SK-N-SH treated with all-trans-retinoic acid at 6 μM for 48 hours (cell line): ENCODE measurements around the gene CASP10.

Experiments
- ARNTL ChIP-seq: fragments of 450-650 bp; formaldehyde crosslinking; IDR thresholded peaks from 2 replicates; pipeline ENCODE4 v1.5.0; 2020; ENCODE audit warnings: low read depth, mild to moderate bottlenecking, moderate library complexity, borderline replicate concordance
- CSDC2 ChIP-seq: fragments of 250-450 bp; sonication (Bioruptor Pico); IDR thresholded peaks from 2 replicates; pipeline ENCODE4 v1.5.0; 2020; ENCODE audit warnings: mild to moderate bottlenecking, moderate library complexity
- ISL1 ChIP-seq: fragments of 250-450 bp; sonication (Bioruptor Pico); IDR thresholded peaks from 2 replicates; pipeline ENCODE4 v2.1.2; 2022; ENCODE audit warnings: mild to moderate bottlenecking, moderate library complexity
- OSR1 ChIP-seq: fragments of 250-450 bp; sonication (Bioruptor Pico); IDR thresholded peaks from 2 replicates; pipeline ENCODE4 v1.8.0; 2022; ENCODE audit warnings: moderate library complexity, mild to moderate bottlenecking, inconsistent platforms
- PPARA ChIP-seq: fragments of 250-450 bp; sonication (Bioruptor Pico); IDR thresholded peaks from 2 replicates; pipeline ENCODE4 v1.5.0; 2020; ENCODE audit warnings: mild to moderate bottlenecking, borderline replicate concordance
- RARB ChIP-seq: fragments of 250-450 bp; sonication (Bioruptor Pico); IDR thresholded peaks from 2 replicates; pipeline ENCODE4 v1.8.0; 2021; ENCODE audit warnings: mild to moderate bottlenecking, moderate library complexity
- SNAI2 ChIP-seq: fragments of 250-450 bp; sonication (Bioruptor Pico); IDR thresholded peaks from 2 replicates; pipeline ENCODE4 v1.5.0; 2020; ENCODE audit warnings: mild to moderate bottlenecking, moderate library complexity
- ZC3H10 ChIP-seq: fragments of 250-450 bp; sonication (Bioruptor Pico); IDR thresholded peaks from 2 replicates; pipeline ENCODE4 v1.5.1; 2021; ENCODE audit warnings: mild to moderate bottlenecking, moderate library complexity
- ZNF70 ChIP-seq: fragments of 450-650 bp; formaldehyde crosslinking; IDR thresholded peaks from 2 replicates; pipeline ENCODE4 v1.5.0; 2020; ENCODE audit warnings: mild to moderate bottlenecking, moderate library complexity
- TF ChIP-seq, protein P1 (sequence below): fragments of 250-450 bp; sonication (Bioruptor Pico); IDR thresholded peaks from 2 replicates; pipeline ENCODE4 v1.8.0; 2021; ENCODE audit warnings: low read depth, mild to moderate bottlenecking, moderate library complexity, borderline replicate concordance
- TF ChIP-seq, protein P2 (sequence below): fragments of 250-450 bp; sonication (Bioruptor Pico); IDR thresholded peaks from 2 replicates; pipeline ENCODE4 v1.8.0; 2020; ENCODE audit warnings: mild to moderate bottlenecking, moderate library complexity, borderline replicate concordance
- TF ChIP-seq, protein P3 (sequence below): fragments of 250-450 bp; sonication (Bioruptor Pico); IDR thresholded peaks from 2 replicates; pipeline ENCODE4 v1.5.1; 2020; ENCODE audit warnings: low read depth, mild to moderate bottlenecking, moderate library complexity
- TF ChIP-seq, protein P4 (sequence below): fragments of 250-450 bp; sonication (Bioruptor Pico); IDR thresholded peaks from 2 replicates; pipeline ENCODE4 v1.5.1; 2021; ENCODE audit warnings: mild to moderate bottlenecking, moderate library complexity

DNA sequence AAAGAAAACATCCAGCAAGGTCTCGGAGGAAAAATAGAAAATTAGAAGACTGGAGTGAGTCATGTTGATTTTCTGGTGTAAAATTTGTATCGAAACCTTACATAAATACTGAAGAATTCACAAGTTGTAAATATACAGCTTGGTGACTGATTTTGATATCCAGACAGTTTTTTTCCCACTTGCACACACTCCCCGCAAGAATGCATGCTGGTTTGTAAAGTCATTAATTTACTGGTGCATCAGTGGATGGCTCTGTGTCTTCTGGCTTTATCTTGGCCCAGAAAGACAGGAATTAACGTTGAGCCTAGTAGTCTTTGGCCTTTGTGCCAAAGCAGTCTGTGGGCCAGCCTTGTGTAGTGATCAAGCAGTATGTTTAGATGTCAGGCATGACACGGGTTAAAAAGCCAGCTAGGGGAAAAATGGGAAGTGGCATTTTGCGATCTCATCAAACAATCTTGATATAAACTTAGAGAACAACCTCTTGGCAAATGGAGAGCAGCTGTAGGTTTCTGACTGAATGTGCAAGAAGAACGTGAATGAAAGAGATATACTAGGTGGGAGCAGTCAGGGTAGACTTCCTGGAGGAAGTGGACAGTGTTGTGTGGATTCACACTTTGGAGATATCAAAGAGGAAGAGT lies 54.7 kb downstream of the CASP10 start:
- TF ChIP-seq SNAI2 (CRISPR knock-in tag), result no peak
- no peak for TF ChIP-seq OSR1 (CRISPR knock-in tag)
- TF ChIP-seq ARNTL, result no peak
- TF ChIP-seq, protein P1, sequence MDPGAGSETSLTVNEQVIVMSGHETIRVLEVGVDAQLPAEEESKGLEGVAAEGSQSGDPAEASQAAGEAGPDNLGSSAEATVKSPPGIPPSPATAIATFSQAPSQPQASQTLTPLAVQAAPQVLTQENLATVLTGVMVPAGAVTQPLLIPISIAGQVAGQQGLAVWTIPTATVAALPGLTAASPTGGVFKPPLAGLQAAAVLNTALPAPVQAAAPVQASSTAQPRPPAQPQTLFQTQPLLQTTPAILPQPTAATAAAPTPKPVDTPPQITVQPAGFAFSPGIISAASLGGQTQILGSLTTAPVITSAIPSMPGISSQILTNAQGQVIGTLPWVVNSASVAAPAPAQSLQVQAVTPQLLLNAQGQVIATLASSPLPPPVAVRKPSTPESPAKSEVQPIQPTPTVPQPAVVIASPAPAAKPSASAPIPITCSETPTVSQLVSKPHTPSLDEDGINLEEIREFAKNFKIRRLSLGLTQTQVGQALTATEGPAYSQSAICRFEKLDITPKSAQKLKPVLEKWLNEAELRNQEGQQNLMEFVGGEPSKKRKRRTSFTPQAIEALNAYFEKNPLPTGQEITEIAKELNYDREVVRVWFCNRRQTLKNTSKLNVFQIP (CRISPR knock-in tag), result no peak
- TF ChIP-seq ZC3H10 (CRISPR knock-in tag), result no peak
- TF ChIP-seq, protein P2, sequence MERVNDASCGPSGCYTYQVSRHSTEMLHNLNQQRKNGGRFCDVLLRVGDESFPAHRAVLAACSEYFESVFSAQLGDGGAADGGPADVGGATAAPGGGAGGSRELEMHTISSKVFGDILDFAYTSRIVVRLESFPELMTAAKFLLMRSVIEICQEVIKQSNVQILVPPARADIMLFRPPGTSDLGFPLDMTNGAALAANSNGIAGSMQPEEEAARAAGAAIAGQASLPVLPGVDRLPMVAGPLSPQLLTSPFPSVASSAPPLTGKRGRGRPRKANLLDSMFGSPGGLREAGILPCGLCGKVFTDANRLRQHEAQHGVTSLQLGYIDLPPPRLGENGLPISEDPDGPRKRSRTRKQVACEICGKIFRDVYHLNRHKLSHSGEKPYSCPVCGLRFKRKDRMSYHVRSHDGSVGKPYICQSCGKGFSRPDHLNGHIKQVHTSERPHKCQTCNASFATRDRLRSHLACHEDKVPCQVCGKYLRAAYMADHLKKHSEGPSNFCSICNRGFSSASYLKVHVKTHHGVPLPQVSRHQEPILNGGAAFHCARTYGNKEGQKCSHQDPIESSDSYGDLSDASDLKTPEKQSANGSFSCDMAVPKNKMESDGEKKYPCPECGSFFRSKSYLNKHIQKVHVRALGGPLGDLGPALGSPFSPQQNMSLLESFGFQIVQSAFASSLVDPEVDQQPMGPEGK (CRISPR knock-in tag), result no peak
- TF ChIP-seq, protein P3, sequence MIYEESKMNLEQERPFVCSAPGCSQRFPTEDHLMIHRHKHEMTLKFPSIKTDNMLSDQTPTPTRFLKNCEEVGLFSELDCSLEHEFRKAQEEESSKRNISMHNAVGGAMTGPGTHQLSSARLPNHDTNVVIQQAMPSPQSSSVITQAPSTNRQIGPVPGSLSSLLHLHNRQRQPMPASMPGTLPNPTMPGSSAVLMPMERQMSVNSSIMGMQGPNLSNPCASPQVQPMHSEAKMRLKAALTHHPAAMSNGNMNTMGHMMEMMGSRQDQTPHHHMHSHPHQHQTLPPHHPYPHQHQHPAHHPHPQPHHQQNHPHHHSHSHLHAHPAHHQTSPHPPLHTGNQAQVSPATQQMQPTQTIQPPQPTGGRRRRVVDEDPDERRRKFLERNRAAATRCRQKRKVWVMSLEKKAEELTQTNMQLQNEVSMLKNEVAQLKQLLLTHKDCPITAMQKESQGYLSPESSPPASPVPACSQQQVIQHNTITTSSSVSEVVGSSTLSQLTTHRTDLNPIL (CRISPR knock-in tag), result no peak
- no peak for TF ChIP-seq CSDC2 (CRISPR knock-in tag)
- TF ChIP-seq, protein P4, sequence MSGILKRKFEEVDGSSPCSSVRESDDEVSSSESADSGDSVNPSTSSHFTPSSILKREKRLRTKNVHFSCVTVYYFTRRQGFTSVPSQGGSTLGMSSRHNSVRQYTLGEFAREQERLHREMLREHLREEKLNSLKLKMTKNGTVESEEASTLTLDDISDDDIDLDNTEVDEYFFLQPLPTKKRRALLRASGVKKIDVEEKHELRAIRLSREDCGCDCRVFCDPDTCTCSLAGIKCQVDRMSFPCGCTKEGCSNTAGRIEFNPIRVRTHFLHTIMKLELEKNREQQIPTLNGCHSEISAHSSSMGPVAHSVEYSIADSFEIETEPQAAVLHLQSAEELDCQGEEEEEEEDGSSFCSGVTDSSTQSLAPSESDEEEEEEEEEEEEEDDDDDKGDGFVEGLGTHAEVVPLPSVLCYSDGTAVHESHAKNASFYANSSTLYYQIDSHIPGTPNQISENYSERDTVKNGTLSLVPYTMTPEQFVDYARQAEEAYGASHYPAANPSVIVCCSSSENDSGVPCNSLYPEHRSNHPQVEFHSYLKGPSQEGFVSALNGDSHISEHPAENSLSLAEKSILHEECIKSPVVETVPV, result no peak
- no peak for TF ChIP-seq RARB (CRISPR knock-in tag)
- TF ChIP-seq PPARA (CRISPR knock-in tag), result no peak
- no peak for TF ChIP-seq ZNF70 (CRISPR knock-in tag)
- no peak for TF ChIP-seq ISL1 (CRISPR knock-in tag)
